IMR-90 (cell line): Measurements from ENCODE around the gene GSE1. TPM values are rescaled to one million over a fixed set of nuclear protein-coding genes. Genes with fewer than 3 reads are reported as not detected.
A peak's percentile ranks its signal among the peaks of the same experiment; 100 is the strongest.

Source experiments
- ATAC-seq: fragments of 200-7000 bp; cut with Tn5 transposase; 2 replicates; pipeline ENCODE4 v1.9.1; 2020; ENCODE audit warnings: low read depth, mild to moderate bottlenecking, moderate library complexity
- BruUV-seq: library from RNA; stranded (reverse); fragments of 400-500 nt; replicated peaks from 2 replicates; lab custom pipeline; 2021; lab: Mats Ljungman, UMichigan
- CTCF ChIA-PET: fragments of 300-600 bp; formaldehyde crosslinking; extraction: SDS; loops from one replicate; lab custom pipeline; 2021; ENCODE audit warnings: antibody characterized with exemption; lab: Yijun Ruan, JAX
- POLR2A ChIA-PET: fragments of 300-600 bp; sonication (Branson Sonifier 250); formaldehyde crosslinking; loops from one replicate; lab custom pipeline; 2022; ENCODE audit warnings: antibody characterized with exemption; ENCODE audit not compliant: unreplicated experiment; lab: Charles Lee
- DNase-seq: peaks from one replicate; pipeline ENCODE4 v3.0.0; 2013
- H2AFZ ChIP-seq: replicated peaks from 2 replicates; pipeline ENCODE3; 2013; ENCODE audit warnings: low read length, mild to moderate bottlenecking; ENCODE audit not compliant: poor library complexity
- H2AK5ac ChIP-seq: 2 replicates; pipeline ENCODE4 v1.6.1; 2013; ENCODE audit warnings: low read depth, low read length, inconsistent platforms
- H2AK9ac ChIP-seq: replicated peaks from 2 replicates; pipeline ENCODE3; 2013; ENCODE audit warnings: mild to moderate bottlenecking, low read depth, low read length, moderate library complexity; ENCODE audit not compliant: poor library complexity
- H2BK120ac ChIP-seq: 2 replicates; pipeline ENCODE4 v1.6.1; 2013; ENCODE audit warnings: low read depth, low read length, inconsistent platforms
- H2BK15ac ChIP-seq: 3 replicates; pipeline ENCODE4 v1.6.1; 2013; ENCODE audit warnings: low read depth, low read length, inconsistent platforms
- H2BK20ac ChIP-seq: 2 replicates; pipeline ENCODE4 v1.6.1; 2013; ENCODE audit warnings: low read depth, mild to moderate bottlenecking, inconsistent platforms, low read length, moderate library complexity
- H2BK5ac ChIP-seq: 2 replicates; pipeline ENCODE4 v1.6.1; 2013; ENCODE audit warnings: mild to moderate bottlenecking, low read depth, low read length, inconsistent platforms; ENCODE audit not compliant: poor library complexity, severe bottlenecking
- H3K14ac ChIP-seq: replicated peaks from 2 replicates; pipeline ENCODE4 v1.6.1; 2013; ENCODE audit warnings: low read depth, low read length, inconsistent platforms
- H3K18ac ChIP-seq: 2 replicates; pipeline ENCODE4 v1.6.1; 2013; ENCODE audit warnings: low read depth, low read length, control low read depth
- H3K23ac ChIP-seq: 2 replicates; pipeline ENCODE4 v1.6.1; 2013; ENCODE audit warnings: low read depth, low read length, inconsistent platforms
- H3K27ac ChIP-seq: 2 replicates; pipeline ENCODE4 v1.5.1; 2013; ENCODE audit warnings: mild to moderate bottlenecking, control low read depth, low read length; ENCODE audit not compliant: insufficient read depth
- H3K27me3 ChIP-seq: 2 replicates; pipeline ENCODE4 v1.6.1; 2013; ENCODE audit warnings: low read length; ENCODE audit not compliant: control insufficient read depth, insufficient read depth
- H3K36me3 ChIP-seq: 2 replicates; pipeline ENCODE4 v1.6.1; 2013; ENCODE audit warnings: low read length, mixed read lengths; ENCODE audit not compliant: control insufficient read depth, insufficient read depth
- H3K4ac ChIP-seq: 2 replicates; pipeline ENCODE4 v1.6.1; 2013; ENCODE audit warnings: low read depth, low read length, inconsistent platforms
- H3K4me1 ChIP-seq: 2 replicates; pipeline ENCODE4 v1.6.1; 2013; ENCODE audit warnings: low read length, mixed read lengths; ENCODE audit not compliant: control insufficient read depth, insufficient read depth
- H3K4me2 ChIP-seq: 2 replicates; pipeline ENCODE4 v1.6.1; 2013; ENCODE audit warnings: low read depth, mild to moderate bottlenecking, control low read depth, low read length, moderate library complexity
- H3K4me3 ChIP-seq: 2 replicates; pipeline ENCODE4 v1.5.1; 2013; ENCODE audit warnings: low read depth, mild to moderate bottlenecking, control low read depth, low read length, moderate library complexity; ENCODE audit not compliant: insufficient read depth
- H3K56ac ChIP-seq: 2 replicates; pipeline ENCODE4 v1.6.1; 2013; ENCODE audit warnings: low read length, inconsistent platforms; ENCODE audit not compliant: insufficient read depth; ENCODE audit errors: extremely low read depth
- H3K79me1 ChIP-seq, 2 experiments: 2 replicates each; pipeline ENCODE4 v1.6.1; 2013; ENCODE audit warnings: low read length in 2 of 2, inconsistent platforms in 1 of 2, low read depth in 1 of 2
- H3K9ac ChIP-seq: 2 replicates; pipeline ENCODE4 v1.6.1; 2013; ENCODE audit warnings: low read depth, low read length, control low read depth
- H3K9me1 ChIP-seq: 2 replicates; pipeline ENCODE4 v1.6.1; 2013; ENCODE audit warnings: low read length, inconsistent platforms; ENCODE audit not compliant: insufficient read depth
- H3K9me3 ChIP-seq: 2 replicates; pipeline ENCODE4 v1.6.1; 2013; ENCODE audit warnings: low read length; ENCODE audit not compliant: control insufficient read depth, insufficient read depth
- H4K20me1 ChIP-seq: 2 replicates; pipeline ENCODE4 v1.6.1; 2013; ENCODE audit warnings: low read length, inconsistent platforms; ENCODE audit not compliant: insufficient read depth
- H4K5ac ChIP-seq: 2 replicates; pipeline ENCODE4 v1.6.1; 2013; ENCODE audit warnings: mild to moderate bottlenecking, low read depth, low read length, control low read depth
- H4K8ac ChIP-seq, 2 experiments: 2 replicates each; pipeline ENCODE4 v1.6.1; 2013; ENCODE audit warnings: low read depth in 2 of 2, low read length in 2 of 2, control low read depth in 1 of 2, inconsistent platforms in 1 of 2
- H4K91ac ChIP-seq: 2 replicates; pipeline ENCODE4 v1.6.1; 2013; ENCODE audit warnings: low read depth, low read length, inconsistent platforms; ENCODE audit not compliant: insufficient read depth
- CTCF ChIP-seq: conservative IDR thresholded peaks from 2 replicates; pipeline ENCODE4 v1.5.1; 2012; ENCODE audit warnings: mild to moderate bottlenecking, low read depth, low read length, improper control_type of control experiment
- FOS ChIP-seq: fragments of 150-350 bp; IDR thresholded peaks from 2 replicates; pipeline ENCODE4 v1.6.1; 2016; ENCODE audit warnings: low read depth, low read length
- MAZ ChIP-seq: IDR thresholded peaks from 2 replicates; pipeline ENCODE4 v1.6.1; 2012; ENCODE audit warnings: low read depth, mild to moderate bottlenecking, low read length, improper control_type of control experiment, moderate library complexity, borderline replicate concordance
- MXI1 ChIP-seq: IDR thresholded peaks from 2 replicates; pipeline ENCODE4 v1.6.1; 2012; ENCODE audit warnings: low read depth, mild to moderate bottlenecking, low read length, moderate library complexity, borderline replicate concordance
- POLR2A ChIP-seq: IDR thresholded peaks from 2 replicates; pipeline ENCODE4 v1.6.1; 2012; ENCODE audit warnings: mild to moderate bottlenecking, low read depth, low read length
- RAD21 ChIP-seq: IDR thresholded peaks from 2 replicates; pipeline ENCODE4 v1.6.1; 2012; ENCODE audit warnings: low read length, improper control_type of control experiment
- RCOR1 ChIP-seq: IDR thresholded peaks from 2 replicates; pipeline ENCODE4 v1.6.1; 2012; ENCODE audit warnings: mild to moderate bottlenecking, low read length, improper control_type of control experiment; ENCODE audit not compliant: insufficient replicate concordance
- RFX5 ChIP-seq: IDR thresholded peaks from 2 replicates; pipeline ENCODE4 v1.8.0; 2012; ENCODE audit warnings: low read depth, mild to moderate bottlenecking, low read length, moderate library complexity
- SMC3 ChIP-seq: fragments of 150-350 bp; IDR thresholded peaks from 2 replicates; pipeline ENCODE4 v1.6.1; 2016; ENCODE audit warnings: low read depth, mild to moderate bottlenecking, antibody characterized with exemption, low read length, moderate library complexity
- WGBS, 2 experiments: methylation state at CpG; one replicate each; pipeline versions ENCODE4 v1.1.5 to v1.1.7; 2013; ENCODE audit warnings: missing lambda C conversion rate in 2 of 2; ENCODE audit not compliant: insufficient read length in 1 of 2; ENCODE audit errors: extremely low coverage in 2 of 2; 5-methylcytosine and 5-hydroxymethylcytosine counted together
- dilution Hi-C: fragments of 300-500 bp; cut with HindIII; formaldehyde crosslinking; loops from one replicate; pipeline ENCODE4 v1.14.3; 2018; ENCODE audit warnings: low sequenced_read_pairs; ENCODE audit not compliant: unreplicated experiment
- in situ Hi-C: fragments of 300-500 bp; cut with MboI; formaldehyde crosslinking; loops from 3 replicates; pipeline ENCODE4 v1.14.3; 2019; ENCODE audit warnings: low sequenced_read_pairs, inconsistent platforms, mixed read lengths
- intact Hi-C: fragments of 100-400 bp; cut with micrococcal nuclease; formaldehyde crosslinking; loops from 2 replicates; pipeline ENCODE4 v1.10.0; 2022
- polyA plus RNA-seq, 3 experiments: library from polyadenylated mRNA; depleted of rRNA; stranded (reverse); fragments of >200 nt; gene quantifications; 2 replicates each; pipeline ENCODE4 v1.2.3, GENCODE V29; 2012; ENCODE audit warnings: low replicate concordance in 1 of 3
- total RNA-seq: library from RNA; depleted of rRNA; stranded (reverse); fragments of >200 nt; gene quantifications from 2 replicates; pipeline ENCODE4 v1.2.3, GENCODE V29; 2012
- TF ChIP-seq, protein P1 (sequence below): fragments of 150-350 bp; IDR thresholded peaks from 2 replicates; pipeline ENCODE4 v1.6.1; 2017; ENCODE audit warnings: mild to moderate bottlenecking, antibody characterized with exemption, low read length, low read depth

The GSE1 gene
- total and polyA plus RNA-seq, 2 of the 4 experiments (the other 2 are of a cell fraction), result 14.9 to 25.5 TPM

GRCh38 chr16:85610446-85611193 lies 2.5 kb upstream of the GSE1 start:
- dilution Hi-C loops, result no loop called here
- TF ChIP-seq SMC3 (peak; percentile 88), MAZ (peak; percentile 93), RFX5 (no peak), CTCF (peak; percentile 96), POLR2A (peak; percentile 57; the same call in 1 of the 2 replicates), MXI1 (peak; percentile 66; the same call in 1 of the 2 replicates), FOS (no peak; the same call in 1 of the 2 replicates), RCOR1 (peak; percentile 36), RAD21 (peak; percentile 97)
- TF ChIP-seq, protein P1, sequence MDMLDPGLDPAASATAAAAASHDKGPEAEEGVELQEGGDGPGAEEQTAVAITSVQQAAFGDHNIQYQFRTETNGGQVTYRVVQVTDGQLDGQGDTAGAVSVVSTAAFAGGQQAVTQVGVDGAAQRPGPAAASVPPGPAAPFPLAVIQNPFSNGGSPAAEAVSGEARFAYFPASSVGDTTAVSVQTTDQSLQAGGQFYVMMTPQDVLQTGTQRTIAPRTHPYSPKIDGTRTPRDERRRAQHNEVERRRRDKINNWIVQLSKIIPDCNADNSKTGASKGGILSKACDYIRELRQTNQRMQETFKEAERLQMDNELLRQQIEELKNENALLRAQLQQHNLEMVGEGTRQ, result 0 out of 2 replicates have a peak, but pooled peaks have one; percentile 18
- peak overlapping the region; percentile 73; the same call in 1 of the 2 replicates for H3K23ac ChIP-seq
- peak overlapping the region; percentile 23 for H3K4me2 ChIP-seq
- H4K91ac ChIP-seq, result peak overlapping the region; percentile 62; the same call in 1 of the 2 replicates
- H3K9ac ChIP-seq, result no peak overlapping the region; the same call in 1 of the 2 replicates
- H2AK5ac ChIP-seq, result peak overlapping the region; percentile 97
- H3K9me1 ChIP-seq, result peaks cover 3% of the 10 kb centered on the region; the same call in 1 of the 2 replicates
- in situ Hi-C loops, result loop anchor here (10.0 kb wide), 1 partner anchor 496 kb away; the partner anchor contains the start of gene CIBAR2
- H4K8ac ChIP-seq, result peak overlapping the region in 1 of 2 experiments; percentile 18; a peak in 1 of 4 replicates
- H3K4me3 ChIP-seq, result no peak overlapping the region
- BruUV-seq, result no TSS peak
- no peaks in the 10 kb centered on the region for H3K27me3 ChIP-seq
- peaks cover 7 to 46% of the 10 kb centered on the region in 2 experiments; a peak in 3 of 4 replicates for H3K79me1 ChIP-seq
- H3K18ac ChIP-seq, result no peak overlapping the region
- H2AFZ ChIP-seq, result peak overlapping the region; percentile 70
- H3K56ac ChIP-seq, result peak overlapping the region; percentile 30
- 0% methylated on average over 7 of the region's 39 CpGs; no CpG with 5 or more reads in 1 of the 2 experiments for WGBS, 2 experiments
- peak overlapping the region; percentile 10 for H2BK5ac ChIP-seq
- no peaks in the 10 kb centered on the region for H3K9me3 ChIP-seq
- H2BK120ac ChIP-seq, result 0 out of 2 replicates have a peak overlapping the region, but pooled peaks have one; percentile 22
- peak overlapping the region; percentile 64 for H3K4ac ChIP-seq
- H3K36me3 ChIP-seq, result no peaks in the 10 kb centered on the region
- peak overlapping the region; percentile 8; the same call in 1 of the 2 replicates for H3K27ac ChIP-seq
- peak; percentile 81 for DNase-seq
- intact Hi-C loops, result loop anchor here (1.0 to 5.0 kb wide), 7 partner anchors 55 to 495 kb away; no protein-coding TSS in a partner anchor
- H3K14ac ChIP-seq, result no peak overlapping the region; the same call in 1 of the 2 replicates
- 0 out of 2 replicates have a peak overlapping the region, but pooled peaks have one; percentile 52 for H2BK20ac ChIP-seq
- ATAC-seq, result peak; percentile 52
- H4K5ac ChIP-seq, result no peak overlapping the region
- peak overlapping the region; percentile 95 for H2AK9ac ChIP-seq
- ChIA-PET CTCF (interaction anchor here (0.8 to 1.6 kb wide), 3 partner anchors 190 to 506 kb away, joined by 3 to 4 read pairs (median 4); no protein-coding TSS in a partner anchor), POLR2A (no interaction called here)
- peaks cover 17% of the 10 kb centered on the region for H3K4me1 ChIP-seq
- no peak overlapping the region for H2BK15ac ChIP-seq
- peaks cover 73% of the 10 kb centered on the region for H4K20me1 ChIP-seq
